Vagina (tissue), 2 donors: ENCODE data around the gene EFCAB9. TPM values are rescaled to one million over a fixed set of nuclear protein-coding genes. Genes with fewer than 3 reads are reported as not detected.
"Not testable (repeated sequence)": the region's sequence is repeated elsewhere in the genome, so short reads cannot be mapped to it uniquely, and the experiment has no call there.

Source experiments
- DNase-seq, 2 donors: peaks; one replicate each; pipeline ENCODE4 v3.0.0-alpha.2; 2017; ENCODE audit errors: extremely low spot score in 2 of 2
- H3K27ac ChIP-seq: fragments of 200-600 bp; sonication (generic); one replicate; pipeline ENCODE4 v1.5.1; 2019
- H3K27me3 ChIP-seq: fragments of 200-600 bp; sonication (generic); one replicate; pipeline ENCODE4 v1.5.1; 2019
- H3K36me3 ChIP-seq, 2 donors: fragments of 200-600 bp; sonication (generic); one replicate each; pipeline ENCODE4 v1.5.1; 2017 to 2019
- H3K4me1 ChIP-seq: fragments of 200-600 bp; sonication (generic); one replicate; pipeline ENCODE4 v1.5.1; 2019
- H3K4me3 ChIP-seq, 2 donors: fragments of 200-600 bp; sonication (generic); 1 replicate in 1 of 2; 2 replicates in 1 of 2; pipeline ENCODE4 v1.5.1; 2016 to 2019
- H3K9me3 ChIP-seq: fragments of 200-600 bp; sonication (generic); one replicate; pipeline ENCODE4 v1.5.1; 2019
- CTCF ChIP-seq, 3 experiments: fragments of 450-650 bp in 2 of 3; fragments of 200-600 bp in 1 of 3; sonication (generic) in 1 of 3; IDR thresholded peaks; one replicate each; pipeline ENCODE4 v1.5.1; 2017 to 2019; ENCODE audit warnings: antibody characterized with exemption in 3 of 3, mild to moderate bottlenecking in 2 of 3, moderate library complexity in 2 of 3
- POLR2A ChIP-seq, 2 donors: fragments of 450-650 bp; IDR thresholded peaks; one replicate each; pipeline ENCODE4 v1.6.1; 2017; ENCODE audit warnings: antibody characterized with exemption in 2 of 2, mild to moderate bottlenecking in 2 of 2, moderate library complexity in 2 of 2
- POLR2AphosphoS5 ChIP-seq, 2 donors: sonication (generic); formaldehyde crosslinking; IDR thresholded peaks; one replicate each; pipeline ENCODE4 v1.9.0; 2017; ENCODE audit warnings: antibody characterized with exemption in 2 of 2, mild to moderate bottlenecking in 2 of 2, low read depth in 1 of 2; ENCODE audit not compliant: insufficient read depth in 1 of 2
- intact Hi-C: fragments of 100-400 bp; cut with DNase I; formaldehyde crosslinking; loops from one replicate; pipeline ENCODE4 v1.15.1; 2023
- total RNA-seq: library from RNA; depleted of rRNA; stranded (reverse); fragments of >200 nt; gene quantifications from one replicate; pipeline ENCODE4 v1.2.3, GENCODE V29; 2016

The EFCAB9 gene
- total RNA-seq, 1 donor from 2014 or later, result not detected

GRCh38 chr5:172147857-172148256 lies 46.1 kb upstream of the EFCAB9 start:
- Histone ChIP-seq H3K36me3 (no peaks in the 10 kb centered on the region), H3K9me3 (no peaks in the 10 kb centered on the region), H3K27ac (no peak overlapping the region), H3K4me3 (no peak overlapping the region), H3K4me1 (peaks cover 9% of the 10 kb centered on the region), H3K27me3 (no peaks in the 10 kb centered on the region)
- TF ChIP-seq POLR2AphosphoS5 (IDR thresholded peaks at IDR 0.05; ENCODE audit: insufficient read depth in 1 of 2, low read depth in 1 of 2) (no peak), POLR2A (IDR thresholded peaks at IDR 0.05) (no peak), CTCF (IDR thresholded peaks at IDR 0.05) (no peak)
- no peak for DNase-seq
- intact Hi-C loops, result no loop called here

GRCh38 chr5:172148381-172148780 lies 45.6 kb upstream of the EFCAB9 start:
- H3K4me3 ChIP-seq, result no peak overlapping the region
- no peak for DNase-seq
- H3K27me3 ChIP-seq, result no peaks in the 10 kb centered on the region
- H3K9me3 ChIP-seq, result no peaks in the 10 kb centered on the region
- intact Hi-C loops, result no loop called here
- H3K27ac ChIP-seq, result no peak overlapping the region
- no peaks in the 10 kb centered on the region for H3K36me3 ChIP-seq
- TF ChIP-seq CTCF (IDR thresholded peaks at IDR 0.05) (no peak), POLR2AphosphoS5 (IDR thresholded peaks at IDR 0.05; ENCODE audit: insufficient read depth in 1 of 2, low read depth in 1 of 2) (no peak), POLR2A (IDR thresholded peaks at IDR 0.05) (no peak)
- peaks cover 9% of the 10 kb centered on the region for H3K4me1 ChIP-seq

GRCh38 chr5:172149073-172149472 lies 44.9 kb upstream of the EFCAB9 start:
- Histone ChIP-seq H3K4me3 (no peak overlapping the region), H3K36me3 (no peaks in the 10 kb centered on the region), H3K4me1 (peaks cover 7% of the 10 kb centered on the region), H3K9me3 (no peaks in the 10 kb centered on the region), H3K27me3 (no peaks in the 10 kb centered on the region), H3K27ac (no peak overlapping the region)
- intact Hi-C loops, result no loop called here
- TF ChIP-seq CTCF (IDR thresholded peaks at IDR 0.05) (no peak), POLR2AphosphoS5 (IDR thresholded peaks at IDR 0.05; ENCODE audit: insufficient read depth in 1 of 2, low read depth in 1 of 2) (no peak), POLR2A (IDR thresholded peaks at IDR 0.05) (no peak)
- no peak for DNase-seq

- H3K4me3 ChIP-seq, H3K27ac ChIP-seq, H3K36me3 ChIP-seq, intact Hi-C loops, DNase-seq, H3K27me3 ChIP-seq, H3K4me1 ChIP-seq, H3K9me3 ChIP-seq: not testable (repeated sequence)
These were observed 44.5 kb upstream of the EFCAB9 start for GRCh38 chr5:172149481-172149880.

GRCh38 chr5:172150514-172151425 lies 43.2 kb upstream of the EFCAB9 start:
- DNase-seq, result no peak
- TF ChIP-seq POLR2A (IDR thresholded peaks at IDR 0.05) (no peak), POLR2AphosphoS5 (IDR thresholded peaks at IDR 0.05; ENCODE audit: insufficient read depth in 1 of 2, low read depth in 1 of 2) (no peak)
- Histone ChIP-seq H3K4me1 (no peaks in the 10 kb centered on the region), H3K36me3 (peaks cover 0 to 6% of the 10 kb centered on the region in 2 donors), H3K4me3 (no peak overlapping the region), H3K27me3 (no peaks in the 10 kb centered on the region), H3K27ac (no peak overlapping the region), H3K9me3 (no peaks in the 10 kb centered on the region)
- intact Hi-C loops, result no loop called here

- no peaks in the 10 kb centered on the region for H3K4me1 ChIP-seq
- H3K36me3 ChIP-seq, result peaks cover 0 to 6% of the 10 kb centered on the region in 2 donors
- no peaks in the 10 kb centered on the region for H3K27me3 ChIP-seq
- H3K9me3 ChIP-seq, result no peaks in the 10 kb centered on the region
- H3K4me3 ChIP-seq, result no peak overlapping the region
- no peak overlapping the region for H3K27ac ChIP-seq
- intact Hi-C loops, result no loop called here
- no peak for DNase-seq
- TF ChIP-seq CTCF (IDR thresholded peaks at IDR 0.05) (no peak), POLR2A (IDR thresholded peaks at IDR 0.05) (no peak), POLR2AphosphoS5 (IDR thresholded peaks at IDR 0.05; ENCODE audit: insufficient read depth in 1 of 2, low read depth in 1 of 2) (no peak)
These were observed 42.2 kb upstream of the EFCAB9 start for GRCh38 chr5:172151661-172152210.
